Measurements from ENCODE around the gene MAPRE2. TPM values are rescaled to one million over a fixed set of nuclear protein-coding genes. Genes with fewer than 3 reads are reported as not detected.
"Not testable (repeated sequence)": the region's sequence is repeated elsewhere in the genome, so short reads cannot be mapped to it uniquely, and the experiment has no call there.

MAPRE2 gene
- total and polyA plus RNA-seq, 8 donors = 37.4 to 56.3 (median 50.0) TPM

- intact Hi-C loops (cut with DNase I) = no loop called here
- H3K27me3 ChIP-seq = no peaks in the 10 kb centered on the region
- no peak overlapping the region for H3K4me3 ChIP-seq
- H3K36me3 ChIP-seq = peaks cover 0 to 5% of the 10 kb centered on the region in 2 donors
- ATAC-seq (no peak), DNase-seq (no peak)
- H3K27ac ChIP-seq = no peak overlapping the region
- H3K9me3 ChIP-seq = no peaks in the 10 kb centered on the region
- TF ChIP-seq CTCF (IDR thresholded peaks at IDR 0.05) = no peak
- H3K4me1 ChIP-seq = no peaks in the 10 kb centered on the region
Measured at GRCh38 chr18:35106845-35107148, 65.6 kb downstream of the MAPRE2 start.

GRCh38 chr18:35107216-35107615 is 66.0 kb downstream of the MAPRE2 start:
- H3K27ac ChIP-seq = no peak overlapping the region
- H3K36me3 ChIP-seq = peaks cover 0 to 1% of the 10 kb centered on the region in 2 donors
- H3K9me3 ChIP-seq = no peaks in the 10 kb centered on the region
- H3K27me3 ChIP-seq = no peaks in the 10 kb centered on the region
- intact Hi-C loops (cut with DNase I) = no loop called here
- no peak for DNase-seq
- H3K4me1 ChIP-seq = no peaks in the 10 kb centered on the region
- no peak for TF ChIP-seq CTCF (IDR thresholded peaks at IDR 0.05)
- ATAC-seq = no peak
- H3K4me3 ChIP-seq = no peak overlapping the region

DNA sequence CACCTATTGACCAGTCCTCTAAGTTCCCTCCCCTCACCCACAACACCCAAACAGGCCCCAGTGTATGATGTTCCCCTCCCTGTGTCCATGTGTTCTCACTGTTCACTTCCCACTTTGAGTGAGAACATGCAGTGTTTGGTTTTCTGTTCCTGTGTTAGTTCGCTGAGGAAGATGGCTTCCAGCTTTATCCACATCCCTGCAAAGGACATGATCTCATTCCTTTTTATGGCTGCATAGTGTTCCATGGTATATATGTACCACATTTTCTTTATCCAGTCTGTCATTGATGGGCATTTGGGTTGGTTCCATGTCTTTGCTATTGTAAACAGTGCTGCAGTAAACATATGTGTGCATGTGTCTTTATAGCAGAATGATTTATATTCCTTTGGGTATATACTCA is 66.9 kb downstream of the MAPRE2 start:
- DNase-seq; H3K36me3 ChIP-seq; H3K9me3 ChIP-seq; H3K27me3 ChIP-seq; H3K27ac ChIP-seq; ATAC-seq; intact Hi-C loops (cut with DNase I); H3K4me1 ChIP-seq; H3K4me3 ChIP-seq: not testable (repeated sequence)

DNA sequence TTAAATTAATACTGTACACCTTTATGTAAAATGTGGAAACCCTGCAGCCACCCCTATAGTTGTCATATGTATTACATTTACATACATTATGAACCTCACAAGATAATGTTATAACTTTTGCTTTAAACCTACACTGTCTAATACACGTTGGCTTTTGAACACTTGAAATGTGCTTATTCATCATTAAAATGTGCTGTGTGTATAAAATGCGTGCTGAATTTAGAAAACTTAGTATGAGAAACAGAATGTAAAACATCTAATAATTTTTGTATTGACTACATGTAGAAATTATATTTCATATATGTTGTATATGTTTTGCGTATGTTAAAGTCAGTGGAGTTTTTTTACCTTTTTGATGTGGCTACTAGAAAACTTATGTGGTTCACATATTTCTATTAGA is 68.8 kb downstream of the MAPRE2 start:
- ATAC-seq (no peak), DNase-seq (no peak)
- Histone ChIP-seq H3K27me3 (no peaks in the 10 kb centered on the region), H3K27ac (no peak overlapping the region), H3K9me3 (no peaks in the 10 kb centered on the region), H3K36me3 (no peaks in the 10 kb centered on the region), H3K4me1 (no peaks in the 10 kb centered on the region), H3K4me3 (no peak overlapping the region)
- no peak for TF ChIP-seq CTCF (IDR thresholded peaks at IDR 0.05)
- intact Hi-C loops (cut with DNase I) = no loop called here

GRCh38 chr18:35110554-35111485 is 69.6 kb downstream of the MAPRE2 start:
- H3K4me3 ChIP-seq = no peak overlapping the region
- intact Hi-C loops (cut with DNase I) = no loop called here
- H3K9me3 ChIP-seq = no peaks in the 10 kb centered on the region
- H3K36me3 ChIP-seq = no peaks in the 10 kb centered on the region
- no peaks in the 10 kb centered on the region for H3K4me1 ChIP-seq
- no peak for TF ChIP-seq CTCF (IDR thresholded peaks at IDR 0.05)
- no peaks in the 10 kb centered on the region for H3K27me3 ChIP-seq
- no peak for DNase-seq
- no peak for ATAC-seq
- H3K27ac ChIP-seq = no peak overlapping the region

GRCh38 chr18:35112696-35113095 is 71.5 kb downstream of the MAPRE2 start:
- TF ChIP-seq CTCF (IDR thresholded peaks at IDR 0.05) = no peak
- Histone ChIP-seq H3K4me3 (no peak overlapping the region), H3K4me1 (no peaks in the 10 kb centered on the region), H3K36me3 (no peaks in the 10 kb centered on the region), H3K27me3 (no peaks in the 10 kb centered on the region), H3K27ac (no peak overlapping the region), H3K9me3 (no peaks in the 10 kb centered on the region)
- intact Hi-C loops (cut with DNase I) = no loop called here
- DNase-seq (no peak), ATAC-seq (no peak)
